SKM-1 treated with dmso at 0.1 percent for 144 hours (cell line): ENCODE data around the gene S100PBP.

ENCODE experiments used
- DNase-seq: peaks from one replicate; lab custom pipeline; 2025; ENCODE audit not compliant: unreplicated experiment; lab: John Stamatoyannopoulos, UW

The S100PBP gene

DNA sequence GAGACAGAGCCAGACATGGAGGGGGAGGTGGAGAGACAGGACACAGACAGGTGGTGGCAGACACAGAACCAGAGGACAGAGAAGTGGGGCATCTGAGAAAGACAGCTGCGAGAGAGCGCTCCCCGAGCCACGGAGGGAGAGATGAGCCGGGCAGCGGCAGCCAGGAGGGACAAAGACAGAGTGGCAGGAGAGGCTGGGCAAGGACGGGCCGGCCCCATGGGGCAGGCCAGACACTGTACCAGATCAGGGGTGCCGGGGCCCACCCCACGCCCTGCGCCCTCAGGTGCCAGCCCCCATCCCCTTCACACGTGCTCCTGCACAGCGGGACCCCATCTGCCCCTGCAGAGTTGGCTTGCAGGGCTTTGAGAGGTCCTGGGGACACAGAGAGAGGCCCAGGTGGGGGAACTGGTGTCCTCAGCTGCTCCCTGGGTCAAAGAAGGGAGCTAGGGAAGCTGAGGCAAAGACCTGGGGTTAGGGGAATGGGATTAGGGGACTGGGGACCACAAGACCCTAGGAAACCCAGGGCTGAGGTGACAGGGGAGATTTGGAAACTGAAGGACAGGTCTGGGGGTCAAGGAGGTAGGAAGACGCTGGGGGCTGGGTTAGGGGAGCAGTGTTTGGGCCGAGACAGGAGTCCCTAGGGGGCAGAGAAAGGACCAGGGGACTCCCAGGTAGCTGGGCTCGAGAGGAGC lies 52.6 kb downstream of the S100PBP start:
- DNase-seq, result no peak

DNA sequence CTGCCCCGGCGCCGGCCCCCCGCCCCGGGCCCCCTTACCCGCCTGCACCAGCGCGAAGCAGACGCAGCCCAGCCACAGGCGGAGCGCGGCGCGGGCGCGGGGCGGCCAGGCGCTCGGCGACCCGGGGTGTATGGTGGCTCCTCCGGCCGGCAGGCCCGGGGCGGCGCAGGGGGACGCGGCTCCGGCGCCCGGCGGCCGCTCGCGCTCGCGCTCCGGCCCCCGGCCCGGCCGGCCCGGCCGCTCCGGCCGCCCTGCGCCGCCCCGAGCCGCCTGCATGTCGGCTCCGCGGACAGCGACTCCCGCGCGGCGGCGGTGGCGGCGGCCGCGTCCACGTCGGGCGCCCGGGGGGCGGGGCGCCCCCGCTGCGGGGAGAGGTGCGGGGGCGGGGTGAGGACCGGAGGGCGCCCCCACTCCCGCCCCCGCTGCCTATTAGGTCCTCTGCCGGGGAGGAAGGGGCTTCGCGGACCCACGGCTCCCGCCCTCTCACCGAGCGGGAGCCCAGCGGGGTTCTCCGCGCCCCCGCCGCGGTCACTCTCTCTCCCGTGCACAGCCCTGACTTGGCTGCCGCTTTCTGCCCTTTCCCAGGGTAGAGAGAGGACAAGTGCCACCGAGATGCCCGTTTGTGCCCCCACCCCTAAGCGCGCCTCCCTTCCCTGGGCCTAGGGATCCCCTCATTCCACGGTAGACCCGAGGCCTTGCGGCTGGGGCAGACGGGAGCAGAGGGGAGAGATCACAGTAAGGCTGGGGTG lies 53.3 kb downstream of the S100PBP start, which contains the start of gene FNDC5:
Gene FNDC5, minus strand, starts transcription at position 298 of the 749 bp plus-strand sequence.
- no peak for DNase-seq

DNA sequence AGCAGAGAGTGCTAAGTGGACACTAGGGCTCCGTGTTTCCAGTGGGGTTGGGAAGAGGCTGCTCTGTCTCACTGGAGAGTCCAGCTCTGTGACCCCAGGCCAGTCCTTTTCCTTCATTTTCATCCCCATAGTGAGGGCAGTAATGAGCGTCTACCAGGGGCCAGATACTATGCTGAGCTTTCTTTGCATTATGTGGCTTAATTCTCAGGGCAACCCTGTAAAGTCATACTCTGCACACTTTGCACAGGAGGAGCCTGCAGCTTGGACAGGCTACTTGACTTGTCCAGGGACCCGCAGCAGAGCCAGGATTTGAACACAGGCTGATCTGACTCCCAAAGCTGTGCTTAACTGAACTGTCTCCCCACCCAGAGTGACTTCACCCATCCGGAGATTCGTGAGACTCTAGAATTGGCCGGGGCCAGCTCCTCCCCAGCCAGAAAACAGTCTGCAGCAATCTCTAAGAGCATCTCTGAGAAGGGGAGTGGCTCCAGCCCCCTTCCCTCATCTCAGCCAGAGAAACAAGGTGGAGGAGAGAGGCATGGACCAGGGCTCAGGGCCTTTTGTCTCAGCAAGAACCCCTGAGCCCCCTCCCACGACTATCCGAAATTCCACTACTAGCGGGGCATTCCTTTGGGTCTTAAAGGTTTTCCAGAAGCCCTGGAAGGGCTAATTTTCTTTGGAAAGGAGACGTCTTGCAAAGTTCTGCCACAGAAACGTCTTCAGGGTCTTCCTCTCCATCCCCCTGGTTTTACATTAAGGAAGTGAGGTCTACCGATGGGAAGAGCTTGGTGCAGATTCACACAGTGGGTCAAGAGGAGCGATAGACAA lies 54.1 kb downstream of the S100PBP start:
- DNase-seq, result no peak

DNA sequence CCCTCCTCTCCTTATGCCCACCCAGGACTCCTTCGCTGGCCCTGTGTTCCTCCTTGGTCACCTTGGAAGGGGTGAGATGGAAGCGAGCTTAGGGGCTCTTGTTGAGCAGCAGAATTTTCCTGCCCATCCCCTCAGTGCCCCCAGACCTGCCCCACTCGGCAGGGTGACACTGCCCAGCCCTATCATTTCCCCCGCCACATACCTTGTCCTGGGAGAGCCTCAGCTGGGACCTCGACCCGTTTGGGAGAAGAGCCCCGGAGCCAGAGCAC lies 54.7 kb downstream of the S100PBP start:
- DNase-seq, result no peak

GRCh38 chr1:32873484-32873883 lies 56.0 kb downstream of the S100PBP start:
- no peak for DNase-seq

DNA sequence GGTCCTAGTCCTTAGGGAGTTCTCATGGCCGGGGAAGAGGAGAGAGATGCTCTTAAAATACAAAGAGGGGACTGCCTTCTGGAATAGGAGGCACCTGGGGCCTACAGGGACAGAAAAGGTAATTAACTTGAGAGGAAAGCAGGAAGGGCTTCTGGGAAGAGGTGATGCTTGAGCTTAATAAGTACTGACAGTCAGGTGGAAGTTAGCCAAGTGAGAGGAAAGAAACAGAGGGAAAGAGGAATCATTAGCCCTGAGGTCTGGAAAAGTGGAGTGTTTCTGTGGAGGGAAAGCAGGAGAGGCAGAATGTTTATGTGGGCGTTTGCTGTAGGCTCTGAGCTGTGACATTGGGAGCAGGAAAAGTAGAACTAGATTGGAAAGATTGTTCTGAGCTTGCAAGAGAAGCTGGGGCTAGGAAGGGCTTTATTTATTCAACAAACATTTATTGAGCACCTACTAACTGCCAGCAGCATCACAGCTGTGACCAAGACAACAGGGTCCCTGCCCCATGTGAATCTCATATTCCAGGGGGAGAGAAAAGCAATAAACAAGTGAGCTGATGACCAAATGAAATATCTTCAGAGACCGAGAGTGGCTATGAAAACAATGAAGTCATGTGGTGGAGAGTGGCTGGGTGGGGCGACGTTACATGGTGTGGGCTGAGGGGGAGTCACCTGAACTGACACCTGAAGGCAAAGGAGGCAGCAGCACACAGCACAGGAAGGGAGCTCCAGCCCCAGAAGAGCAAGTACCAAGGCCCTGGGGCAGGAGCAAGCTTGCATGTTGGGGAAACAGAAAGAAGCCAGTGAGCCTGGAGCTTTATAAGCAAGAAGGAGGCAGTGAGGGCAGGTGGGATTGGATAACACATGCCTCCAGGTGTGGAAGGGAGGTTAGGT lies 57.7 kb downstream of the S100PBP start:
- no peak for DNase-seq

GRCh38 chr1:32876341-32877210 lies 59.1 kb downstream of the S100PBP start:
- peak; percentile 24 for DNase-seq

- DNase-seq, result no peak
Measured at GRCh38 chr1:32877211-32878110, 60.0 kb downstream of the S100PBP start.

DNA sequence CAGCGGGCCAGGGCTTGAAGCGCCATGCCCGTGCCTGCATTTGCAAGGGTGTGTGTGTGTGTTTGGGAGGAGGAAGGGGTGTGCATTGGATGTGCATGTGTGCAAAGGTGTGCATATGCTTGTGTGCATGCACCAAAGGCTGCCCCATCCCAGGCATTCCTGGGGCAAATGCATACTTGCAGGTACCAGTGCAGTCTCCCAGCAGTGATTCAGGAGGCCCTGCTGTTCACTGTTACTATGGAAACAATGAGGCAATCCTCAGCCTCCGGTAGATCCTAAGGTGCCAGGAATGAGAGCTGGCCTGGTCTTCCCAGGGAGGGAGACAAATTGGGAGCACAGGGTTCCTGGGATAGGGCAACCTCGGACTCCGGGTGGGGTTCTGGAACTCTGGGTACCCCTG lies 60.7 kb downstream of the S100PBP start:
- no peak for DNase-seq

DNA sequence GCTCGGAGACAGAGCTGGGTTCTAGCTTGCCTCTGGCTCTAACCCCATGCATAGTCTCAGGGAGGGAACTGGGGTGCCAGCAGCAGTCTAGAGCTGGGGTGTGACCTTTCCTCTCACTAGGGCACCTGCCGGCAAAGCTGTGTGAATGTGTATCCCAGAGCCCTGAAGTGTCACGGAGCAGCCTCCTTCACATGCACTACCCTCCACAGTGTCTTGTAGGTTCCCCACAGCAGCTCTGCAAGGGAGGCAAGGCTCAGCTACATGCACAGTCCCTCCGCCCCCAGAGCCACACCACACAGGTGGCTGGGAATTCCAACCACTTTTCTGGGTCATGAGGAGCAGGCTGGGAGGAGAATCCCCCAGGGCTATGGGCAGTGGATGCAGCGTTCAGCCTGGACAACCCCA lies 61.2 kb downstream of the S100PBP start:
- no peak for DNase-seq

GRCh38 chr1:32881291-32881690 lies 63.8 kb downstream of the S100PBP start:
- DNase-seq, result no peak

- no peak for DNase-seq
Measured at GRCh38 chr1:32881871-32882850, 64.7 kb downstream of the S100PBP start.

- no peak for DNase-seq
Measured at GRCh38 chr1:32883338-32884031, 66.0 kb downstream of the S100PBP start.

DNA sequence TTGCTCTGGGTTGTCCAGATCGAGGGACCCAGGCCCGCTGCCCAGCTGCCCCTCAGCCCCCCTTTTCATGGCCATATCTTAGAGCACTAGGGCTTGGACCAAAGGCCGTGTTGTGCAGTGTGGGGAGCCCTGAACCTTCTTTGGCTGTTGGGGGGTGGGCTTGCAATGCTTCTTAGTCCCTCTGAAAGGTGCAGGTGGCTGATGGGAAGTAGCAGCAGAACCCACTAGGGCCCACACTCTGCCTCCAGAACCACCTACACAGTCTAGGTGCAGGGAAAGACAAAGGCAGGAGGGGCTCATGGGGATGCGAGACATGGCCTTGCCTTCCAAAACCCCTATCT lies 66.5 kb downstream of the S100PBP start:
- DNase-seq, result no peak

GRCh38 chr1:32884726-32885125 lies 67.3 kb downstream of the S100PBP start:
- DNase-seq, result no peak

DNA sequence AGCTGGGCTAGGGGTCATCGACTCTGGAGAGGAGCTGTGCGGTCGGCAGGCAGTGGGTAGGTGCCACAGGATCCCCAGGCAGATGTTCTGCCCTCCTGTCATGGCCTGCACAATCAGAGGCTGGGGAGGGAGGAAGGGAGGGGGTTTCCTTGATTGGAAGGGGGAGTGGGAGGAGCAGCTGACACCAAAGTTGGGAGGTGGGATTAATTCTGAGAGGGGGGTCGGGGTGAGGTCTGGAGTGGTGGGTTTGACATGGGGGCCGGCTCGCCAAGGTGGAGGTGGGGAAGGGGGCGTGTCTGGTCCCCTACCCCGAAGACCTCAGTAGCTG lies 68.2 kb downstream of the S100PBP start:
- no peak for DNase-seq

DNA sequence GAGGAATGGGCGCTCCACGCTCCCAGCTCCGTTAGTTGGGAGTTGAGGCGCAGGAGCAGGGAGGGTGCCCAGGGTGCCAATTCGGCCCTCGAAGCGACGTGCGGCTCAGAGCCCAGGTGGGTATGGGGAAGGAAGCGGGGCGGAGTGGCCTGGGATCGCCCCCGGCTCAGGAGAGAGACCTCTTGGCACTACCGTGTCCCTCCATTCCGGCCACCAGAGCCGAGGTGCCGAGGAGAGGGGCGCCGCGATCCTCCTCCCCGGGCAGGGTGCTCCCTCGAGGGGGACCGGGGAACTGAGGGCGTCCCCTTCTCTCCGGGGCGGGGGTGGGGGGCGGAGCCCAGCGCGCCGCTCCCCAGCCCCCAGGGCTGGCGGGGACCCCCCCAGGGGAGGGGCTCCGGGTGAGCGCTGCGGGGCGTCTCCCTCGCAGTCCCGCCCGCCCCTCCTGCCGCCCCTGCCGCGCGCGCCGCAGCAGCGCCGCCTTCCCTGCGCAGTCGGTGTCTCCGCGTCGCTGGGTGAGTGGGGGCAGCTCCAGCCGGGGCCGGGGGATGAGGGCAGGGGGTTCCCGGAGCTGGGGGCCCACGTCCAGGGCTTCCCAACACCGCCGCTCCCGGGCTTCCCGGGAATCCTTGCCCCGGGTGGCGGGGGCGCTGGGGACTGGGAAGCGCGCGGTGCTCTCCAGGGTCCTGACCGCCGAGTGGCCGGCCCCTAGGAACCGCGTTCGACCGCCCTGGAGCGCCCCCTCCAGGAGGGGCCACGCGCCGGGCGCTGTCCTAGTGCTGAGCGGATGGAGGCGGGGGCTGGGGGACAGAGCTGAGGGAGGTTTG lies 68.8 kb downstream of the S100PBP start, which contains the start of gene HPCA:
Gene HPCA, plus strand, starts transcription at position 488 of the 824 bp plus-strand sequence. CDS start 2,408 bp downstream, outside the sequence.
- no peak for DNase-seq
